RWPE2 (cell line): ENCODE results near the gene CTXN2.

ENCODE experiments used
- ATAC-seq: fragments of 200-7000 bp; cut with Tn5 transposase; 3 replicates; pipeline ENCODE4 v1.9.1; 2021; ENCODE audit warnings: low read depth
- DNase-seq: peaks from one replicate; pipeline ENCODE4 v3.0.0-alpha.2; 2020; ENCODE audit warnings: low spot score
- H3K27ac ChIP-seq: fragments of 450-650 bp; 2 replicates; pipeline ENCODE4 v1.5.1; 2017; ENCODE audit warnings: mild to moderate bottlenecking; ENCODE audit not compliant: poor library complexity, severe bottlenecking
- H3K27me3 ChIP-seq: fragments of 250-450 bp; sonication (Bioruptor Pico); 2 replicates; pipeline ENCODE4 v1.5.1; 2021; ENCODE audit warnings: mild to moderate bottlenecking, moderate library complexity; ENCODE audit not compliant: insufficient read depth, poor library complexity, severe bottlenecking
- H3K36me3 ChIP-seq: fragments of 250-450 bp; sonication (Bioruptor Pico); 2 replicates; pipeline ENCODE4 v1.5.1; 2020; ENCODE audit warnings: low read depth, mild to moderate bottlenecking, moderate library complexity
- H3K4me1 ChIP-seq: fragments of 250-450 bp; sonication (Bioruptor Pico); 2 replicates; pipeline ENCODE4 v1.5.1; 2021; ENCODE audit warnings: mild to moderate bottlenecking, moderate library complexity; ENCODE audit not compliant: insufficient read depth, poor library complexity, severe bottlenecking
- H3K4me3 ChIP-seq: fragments of 250-450 bp; sonication (Bioruptor Pico); 2 replicates; pipeline ENCODE4 v1.5.1; 2021; ENCODE audit warnings: mild to moderate bottlenecking, moderate library complexity; ENCODE audit not compliant: severe bottlenecking
- H3K9me3 ChIP-seq: fragments of 250-450 bp; sonication (Bioruptor Pico); 2 replicates; pipeline ENCODE4 v1.5.1; 2021; ENCODE audit warnings: mild to moderate bottlenecking, moderate library complexity; ENCODE audit not compliant: severe bottlenecking
- TF ChIP-seq, protein P1 (sequence below): fragments of 450-650 bp; IDR thresholded peaks from one replicate; pipeline ENCODE4 v1.5.1; 2017; ENCODE audit warnings: mild to moderate bottlenecking, moderate library complexity; ENCODE audit not compliant: poor library complexity, severe bottlenecking

The CTXN2 gene

DNA sequence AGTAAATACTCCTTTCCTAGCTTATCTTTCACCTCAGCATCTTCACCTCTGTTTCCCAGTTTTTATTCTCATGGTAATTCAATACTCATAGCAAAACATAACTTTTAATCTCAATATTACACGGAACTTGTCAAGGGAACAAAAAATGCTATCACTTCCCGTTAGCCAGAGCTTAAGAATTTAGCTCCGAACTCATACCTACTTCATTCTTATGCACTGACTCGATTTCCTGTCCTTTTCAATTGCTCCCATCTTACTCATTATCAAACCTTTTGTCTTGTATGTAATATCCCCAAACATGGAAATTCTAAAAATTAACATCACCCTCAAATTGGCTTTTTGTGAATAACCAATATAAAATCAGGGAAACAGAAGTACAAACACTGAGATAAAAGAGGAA lies 41.6 kb upstream of the CTXN2 start:
- Histone ChIP-seq H3K9me3 (no peaks in the 10 kb centered on the region), H3K36me3 (peaks cover 32% of the 10 kb centered on the region), H3K27ac (peak overlapping the region; percentile 94), H3K27me3 (no peaks in the 10 kb centered on the region), H3K4me1 (peaks cover 23% of the 10 kb centered on the region), H3K4me3 (no peak overlapping the region)
- DNase-seq (no peak), ATAC-seq (peak; percentile 99)
- TF ChIP-seq, protein P1, sequence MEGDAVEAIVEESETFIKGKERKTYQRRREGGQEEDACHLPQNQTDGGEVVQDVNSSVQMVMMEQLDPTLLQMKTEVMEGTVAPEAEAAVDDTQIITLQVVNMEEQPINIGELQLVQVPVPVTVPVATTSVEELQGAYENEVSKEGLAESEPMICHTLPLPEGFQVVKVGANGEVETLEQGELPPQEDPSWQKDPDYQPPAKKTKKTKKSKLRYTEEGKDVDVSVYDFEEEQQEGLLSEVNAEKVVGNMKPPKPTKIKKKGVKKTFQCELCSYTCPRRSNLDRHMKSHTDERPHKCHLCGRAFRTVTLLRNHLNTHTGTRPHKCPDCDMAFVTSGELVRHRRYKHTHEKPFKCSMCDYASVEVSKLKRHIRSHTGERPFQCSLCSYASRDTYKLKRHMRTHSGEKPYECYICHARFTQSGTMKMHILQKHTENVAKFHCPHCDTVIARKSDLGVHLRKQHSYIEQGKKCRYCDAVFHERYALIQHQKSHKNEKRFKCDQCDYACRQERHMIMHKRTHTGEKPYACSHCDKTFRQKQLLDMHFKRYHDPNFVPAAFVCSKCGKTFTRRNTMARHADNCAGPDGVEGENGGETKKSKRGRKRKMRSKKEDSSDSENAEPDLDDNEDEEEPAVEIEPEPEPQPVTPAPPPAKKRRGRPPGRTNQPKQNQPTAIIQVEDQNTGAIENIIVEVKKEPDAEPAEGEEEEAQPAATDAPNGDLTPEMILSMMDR, result no peak

DNA sequence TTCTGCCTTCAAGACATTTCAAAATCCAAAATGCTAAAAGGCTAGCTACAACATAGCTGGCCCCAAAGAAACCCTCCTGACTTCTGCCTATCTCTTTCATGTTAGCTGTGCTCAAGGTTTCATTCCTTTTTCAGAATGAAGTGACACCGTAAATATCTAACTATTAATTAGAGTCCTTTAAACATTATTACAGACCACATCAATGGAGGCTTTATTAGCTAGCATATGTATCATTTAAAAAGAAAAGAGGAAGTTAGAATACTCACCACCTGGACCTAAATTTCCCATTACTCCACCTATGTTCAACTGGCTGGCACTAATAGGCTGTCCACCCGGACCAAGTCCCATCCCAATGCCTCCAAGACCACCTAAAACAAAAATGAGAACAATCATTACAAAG lies 37.9 kb upstream of the CTXN2 start:
- no peaks in the 10 kb centered on the region for H3K9me3 ChIP-seq
- no peak overlapping the region for H3K4me3 ChIP-seq
- no peaks in the 10 kb centered on the region for H3K27me3 ChIP-seq
- peaks cover 31% of the 10 kb centered on the region for H3K36me3 ChIP-seq
- TF ChIP-seq, protein P1, result no peak
- DNase-seq (no peak), ATAC-seq (no peak)
- H3K27ac ChIP-seq, result no peak overlapping the region
- peaks cover 16% of the 10 kb centered on the region for H3K4me1 ChIP-seq

DNA sequence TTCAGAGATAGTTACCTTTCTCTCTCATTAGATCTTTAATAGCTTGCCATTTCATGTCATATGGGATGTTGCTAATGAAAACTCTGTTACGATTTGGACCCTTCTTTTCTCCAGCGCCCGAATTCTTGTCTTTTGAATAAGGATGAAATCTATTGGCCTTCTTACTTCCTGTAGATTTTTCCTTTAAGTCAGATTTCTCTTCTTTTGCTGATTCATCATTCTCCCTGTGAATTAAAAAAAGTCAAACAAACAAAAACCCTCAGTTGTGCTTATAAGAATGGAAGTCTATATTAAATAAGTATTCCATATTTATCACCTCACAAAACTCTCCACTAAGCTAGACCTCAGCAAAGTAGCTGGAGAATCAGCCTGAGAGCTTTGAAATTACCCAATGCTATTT lies 22.8 kb upstream of the CTXN2 start:
- H3K27me3 ChIP-seq, result no peaks in the 10 kb centered on the region

DNA sequence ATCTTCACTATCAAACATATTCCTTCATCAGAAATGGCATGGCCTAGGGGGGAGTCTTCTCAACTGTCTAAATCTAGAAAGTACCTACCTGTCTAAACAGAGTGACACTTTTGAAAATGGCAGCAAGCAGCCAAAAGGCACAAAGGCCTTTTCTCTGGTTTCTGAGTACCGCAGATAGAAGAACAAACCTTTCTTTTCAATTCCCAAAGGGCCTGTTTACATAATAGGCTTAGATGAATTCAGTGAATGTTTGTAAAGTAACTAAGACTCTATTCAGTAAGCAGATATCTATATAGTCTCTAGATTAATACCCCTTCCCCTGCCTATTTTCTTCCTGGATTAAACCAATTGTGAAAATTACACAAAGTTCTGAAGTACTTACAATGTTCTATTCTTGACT lies 20.5 kb upstream of the CTXN2 start:
- Histone ChIP-seq H3K4me3 (no peak overlapping the region), H3K27ac (no peak overlapping the region), H3K36me3 (peaks cover 4% of the 10 kb centered on the region; the same call in 1 of the 2 replicates), H3K27me3 (no peaks in the 10 kb centered on the region), H3K9me3 (peaks cover 8% of the 10 kb centered on the region), H3K4me1 (no peaks in the 10 kb centered on the region)
- no peak for ATAC-seq
- DNase-seq, result no peak
- TF ChIP-seq, protein P1, result no peak

More for the DNA sequence above, 22.8 kb upstream of the CTXN2 start:
- Histone ChIP-seq H3K4me1 (no peaks in the 10 kb centered on the region), H3K4me3 (no peak overlapping the region), H3K27ac (no peak overlapping the region), H3K36me3 (peaks cover 4% of the 10 kb centered on the region; the same call in 1 of the 2 replicates), H3K9me3 (peaks cover 8% of the 10 kb centered on the region)
- ATAC-seq, result no peak
- no peak for DNase-seq
- TF ChIP-seq, protein P1, result no peak

DNA sequence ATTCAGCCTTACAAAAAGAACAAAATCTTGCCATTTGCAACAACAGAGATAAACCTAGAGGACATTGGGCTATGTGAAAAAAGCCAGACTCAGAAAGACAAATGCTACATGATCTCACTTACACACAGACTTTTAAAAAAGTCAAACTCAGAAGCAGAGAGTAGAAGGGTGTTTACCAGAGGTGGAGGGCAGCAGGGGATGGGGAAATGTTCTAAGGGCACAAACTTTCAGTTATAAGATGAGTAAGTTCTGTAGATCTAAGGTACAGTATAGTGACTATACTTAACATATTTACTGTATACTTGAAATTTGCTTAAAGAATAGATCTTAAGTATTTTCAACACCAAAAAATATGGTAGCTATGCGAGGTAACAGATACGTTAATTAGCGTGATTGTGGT lies 16.3 kb upstream of the CTXN2 start:
- DNase-seq (no peak), ATAC-seq (no peak)
- H3K4me1 ChIP-seq, result peaks cover 2% of the 10 kb centered on the region

More for the DNA sequence above, 16.3 kb upstream of the CTXN2 start:
- no peak overlapping the region for H3K27ac ChIP-seq
- TF ChIP-seq, protein P1, result no peak
- H3K36me3 ChIP-seq, result no peaks in the 10 kb centered on the region
- peaks cover 8% of the 10 kb centered on the region for H3K9me3 ChIP-seq
- no peaks in the 10 kb centered on the region for H3K27me3 ChIP-seq
- H3K4me3 ChIP-seq, result no peak overlapping the region
